SK-N-SH (cell line): ENCODE measurements around the gene PSD2. TPM values are rescaled to one million over a fixed set of nuclear protein-coding genes. Genes with fewer than 3 reads are reported as not detected.

Experiments used
- CTCF ChIA-PET: fragments of 300-600, 350-600 bp; formaldehyde crosslinking; extraction: SDS; loops from one replicate; lab custom pipeline; 2021; lab: Yijun Ruan, JAX
- POLR2A ChIA-PET: fragments of 350-600 bp; sonication (Branson Sonifier 250); formaldehyde crosslinking; extraction: SDS; loops from one replicate; lab custom pipeline; 2020; ENCODE audit warnings: antibody characterized with exemption, inconsistent platforms; lab: Yijun Ruan, JAX
- DNase-seq: peaks from one replicate; pipeline ENCODE4 v3.0.0; 2012
- H2AFZ ChIP-seq: fragments of 200-600 bp; sonication (generic); 2 replicates; pipeline ENCODE4 v1.8.1; 2016; ENCODE audit warnings: antibody characterized with exemption, mild to moderate bottlenecking, low read depth
- H3F3A ChIP-seq: fragments of 200-600 bp; sonication (generic); replicated peaks from 2 replicates; pipeline ENCODE3; 2016; ENCODE audit warnings: antibody characterized with exemption, mild to moderate bottlenecking; ENCODE audit not compliant: insufficient read depth
- H3K27ac ChIP-seq, 2 experiments: fragments of 200-500 bp in 1 of 2; fragments of 200-600 bp in 1 of 2; sonication (Bioruptor generic) in 1 of 2; sonication (generic), shearing (Covaris generic) in 1 of 2; 2 replicates each; pipeline versions ENCODE4 v1.5.1 to v1.6.1; 2014 to 2016; ENCODE audit warnings: low read depth in 2 of 2, inconsistent platforms in 1 of 2, low read length in 1 of 2, mild to moderate bottlenecking in 1 of 2, mixed read lengths in 1 of 2
- H3K27me3 ChIP-seq: fragments of 200-600 bp; sonication (generic), shearing (Covaris generic); 2 replicates; pipeline ENCODE4 v1.6.1; 2016; ENCODE audit warnings: mixed run types; ENCODE audit not compliant: insufficient read depth
- H3K36me3 ChIP-seq, 2 experiments: fragments of 200-500 bp in 1 of 2; fragments of 200-600 bp in 1 of 2; sonication (Bioruptor generic) in 1 of 2; sonication (generic) in 1 of 2; replicated peaks in 1 of 2; 2 replicates each; pipeline versions ENCODE3 to v1.5.1; 2014 to 2016; ENCODE audit warnings: low read length in 1 of 2, mild to moderate bottlenecking in 1 of 2; ENCODE audit not compliant: insufficient read depth in 2 of 2, control insufficient read depth in 1 of 2
- H3K4me1 ChIP-seq, 2 experiments: fragments of 200-500 bp in 1 of 2; fragments of 200-600 bp in 1 of 2; sonication (Bioruptor generic) in 1 of 2; sonication (generic), shearing (Covaris generic) in 1 of 2; 2 replicates each; pipeline versions ENCODE4 v1.5.1 to v1.6.1; 2014 to 2016; ENCODE audit warnings: low read depth in 1 of 2, low read length in 1 of 2, mixed run types in 1 of 2; ENCODE audit not compliant: insufficient read depth in 2 of 2, control insufficient read depth in 1 of 2
- H3K4me2 ChIP-seq: fragments of 200-600 bp; sonication (generic), shearing (Covaris generic); 2 replicates; pipeline ENCODE4 v1.6.1; 2017; ENCODE audit warnings: mixed run types
- H3K4me3 ChIP-seq, 2 experiments: fragments of 200-500 bp in 1 of 2; fragments of 200-600 bp in 1 of 2; sonication (Bioruptor generic) in 1 of 2; sonication (generic), shearing (Covaris generic) in 1 of 2; 2 replicates each; pipeline versions ENCODE4 v1.5.1 to v1.8.1; 2014 to 2016; ENCODE audit warnings: low read depth in 2 of 2, inconsistent platforms in 1 of 2, low read length in 1 of 2, mild to moderate bottlenecking in 1 of 2, mixed read lengths in 1 of 2, moderate library complexity in 1 of 2
- H3K79me2 ChIP-seq: fragments of 200-600 bp; sonication (generic); 2 replicates; pipeline ENCODE4 v1.8.1; 2017; ENCODE audit warnings: mild to moderate bottlenecking; ENCODE audit not compliant: insufficient read depth
- H3K9ac ChIP-seq: fragments of 200-600 bp; sonication (generic); 2 replicates; pipeline ENCODE4 v1.6.1; 2017; ENCODE audit warnings: mixed run types
- H3K9me2 ChIP-seq: fragments of 200-600 bp; sonication (generic); 2 replicates; pipeline ENCODE4 v1.6.1; 2017; ENCODE audit warnings: mixed run types
- H3K9me3 ChIP-seq: fragments of 200-600 bp; sonication (generic); 2 replicates; pipeline ENCODE4 v1.6.1; 2017; ENCODE audit warnings: mixed run types, mild to moderate bottlenecking, moderate library complexity
- H4K20me1 ChIP-seq: fragments of 200-600 bp; sonication (generic); 2 replicates; pipeline ENCODE4 v1.6.1; 2017; ENCODE audit warnings: mild to moderate bottlenecking, mixed run types; ENCODE audit not compliant: insufficient read depth
- CTCF ChIP-seq: fragments of 200-600 bp; sonication (generic); IDR thresholded peaks from 2 replicates; pipeline ENCODE4 v1.6.1; 2017; ENCODE audit warnings: antibody characterized with exemption, mild to moderate bottlenecking, moderate library complexity
- ELF1 ChIP-seq: IDR thresholded peaks from 2 replicates; pipeline ENCODE4 v1.4.0; 2012
- EZH2phosphoT487 ChIP-seq: fragments of 200-600 bp; sonication (generic); IDR thresholded peaks from 2 replicates; pipeline ENCODE4 v1.6.1; 2017; ENCODE audit warnings: low read depth, mixed run types, mild to moderate bottlenecking, antibody characterized with exemption, moderate library complexity, borderline replicate concordance
- FOXM1 ChIP-seq: IDR thresholded peaks from 2 replicates; pipeline ENCODE4 v1.4.0; 2012; ENCODE audit warnings: low read depth, mild to moderate bottlenecking
- GATA2 ChIP-seq: sonication (generic); formaldehyde crosslinking; IDR thresholded peaks from 2 replicates; pipeline ENCODE4 v1.5.0; 2020; ENCODE audit warnings: mild to moderate bottlenecking, missing genetic modification reagents
- IRF3 ChIP-seq: fragments of 150-350 bp; IDR thresholded peaks from 2 replicates; pipeline ENCODE4 v1.6.1; 2016; ENCODE audit warnings: mild to moderate bottlenecking, low read depth, low read length
- PBX3 ChIP-seq: IDR thresholded peaks from 2 replicates; pipeline ENCODE4; 2012
- POLR2AphosphoS5 ChIP-seq: IDR thresholded peaks from 2 replicates; pipeline ENCODE4 v1.6.1; 2012; ENCODE audit warnings: low read depth, low read length
- RFX5 ChIP-seq: IDR thresholded peaks from 2 replicates; pipeline ENCODE4 v1.6.1; 2012; ENCODE audit warnings: mild to moderate bottlenecking, improper control_type of control experiment, low read length
- SIN3A ChIP-seq: IDR thresholded peaks from 2 replicates; pipeline ENCODE4 v1.6.1; 2012; ENCODE audit warnings: low read depth, mild to moderate bottlenecking, low read length, moderate library complexity, borderline replicate concordance
- SMC3 ChIP-seq: IDR thresholded peaks from 2 replicates; pipeline ENCODE4 v1.6.1; 2012; ENCODE audit warnings: low read depth, low read length, improper control_type of control experiment
- USF1 ChIP-seq: IDR thresholded peaks from 2 replicates; pipeline ENCODE4 v1.4.0; 2012; ENCODE audit warnings: low read depth, borderline replicate concordance
- ZBTB33 ChIP-seq: IDR thresholded peaks from 2 replicates; pipeline ENCODE4 v1.4.0; 2012; ENCODE audit warnings: low read depth, borderline replicate concordance
- WGBS: methylation state at CpG from one replicate; pipeline ENCODE4 v1.1.6; 2017; ENCODE audit warnings: low lambda C conversion rate; 5-methylcytosine and 5-hydroxymethylcytosine counted together
- polyA plus RNA-seq, 3 experiments: library from polyadenylated mRNA; depleted of rRNA; stranded (reverse); fragments of >200 nt; gene quantifications; 2 replicates each; pipeline ENCODE4 v1.2.3, GENCODE V29; 2012
- TF ChIP-seq, protein P1 (sequence below): fragments of 150-350 bp; IDR thresholded peaks from 2 replicates; pipeline ENCODE4 v1.6.1; 2017; ENCODE audit warnings: antibody characterized with exemption, low read length, low read depth, borderline replicate concordance

PSD2 gene
- polyA plus RNA-seq, 1 of the 3 experiments (the other 2 are of a cell fraction): 0.15 TPM

- WGBS: 89% methylated on average over 15 of the region's 15 CpGs
- DNase-seq: no peak
- ChIA-PET POLR2A (no interaction called here), CTCF (interaction anchor here (0.8 to 17.2 kb wide), 9 partner anchors 9 to 140 kb away, joined by 3 to 225 read pairs (median 8); no protein-coding TSS in a partner anchor)
- H3K79me2 ChIP-seq: no peaks in the 10 kb centered on the region
- no peaks in the 10 kb centered on the region for H3K9me3 ChIP-seq
- no peak overlapping the region for H3K4me3 ChIP-seq
- H3K4me1 ChIP-seq: peaks cover 0 to 2% of the 10 kb centered on the region in 2 experiments; a peak in 1 of 4 replicates
- H3K36me3 ChIP-seq: no peaks in the 10 kb centered on the region
- no peaks in the 10 kb centered on the region for H4K20me1 ChIP-seq
- H3K27me3 ChIP-seq: no peaks in the 10 kb centered on the region
- H3K27ac ChIP-seq: no peak overlapping the region
- H3K9me2 ChIP-seq: no peaks in the 10 kb centered on the region
- H3K4me2 ChIP-seq: no peak overlapping the region
- no peaks in the 10 kb centered on the region for H3F3A ChIP-seq
- H2AFZ ChIP-seq: no peak overlapping the region
- no peak for TF ChIP-seq GATA2 (CRISPR knock-in tag)
- TF ChIP-seq ZBTB33: no peak
- no peak for TF ChIP-seq RFX5
- no peak for TF ChIP-seq IRF3
- no peak for TF ChIP-seq POLR2AphosphoS5
- no peak for TF ChIP-seq SIN3A
- TF ChIP-seq USF1: no peak
- TF ChIP-seq ELF1: no peak
- TF ChIP-seq, protein P1, sequence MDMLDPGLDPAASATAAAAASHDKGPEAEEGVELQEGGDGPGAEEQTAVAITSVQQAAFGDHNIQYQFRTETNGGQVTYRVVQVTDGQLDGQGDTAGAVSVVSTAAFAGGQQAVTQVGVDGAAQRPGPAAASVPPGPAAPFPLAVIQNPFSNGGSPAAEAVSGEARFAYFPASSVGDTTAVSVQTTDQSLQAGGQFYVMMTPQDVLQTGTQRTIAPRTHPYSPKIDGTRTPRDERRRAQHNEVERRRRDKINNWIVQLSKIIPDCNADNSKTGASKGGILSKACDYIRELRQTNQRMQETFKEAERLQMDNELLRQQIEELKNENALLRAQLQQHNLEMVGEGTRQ: no peak
- no peak for TF ChIP-seq CTCF
- no peak for TF ChIP-seq SMC3
- TF ChIP-seq FOXM1: no peak
- TF ChIP-seq PBX3: no peak
- no peak for TF ChIP-seq EZH2phosphoT487
- no peak overlapping the region for H3K9ac ChIP-seq
Measured at GRCh38 chr5:139861021-139861888, 65.6 kb downstream of the PSD2 start.
